MM.1S (cell line): ENCODE data around the gene TBRG1.

Experiments used
- CTCF ChIP-seq: fragments of 300-600 bp; sonication (generic); IDR thresholded peaks from 2 replicates; pipeline ENCODE4 v1.5.1; 2016; ENCODE audit warnings: antibody characterized with exemption, low read length, mixed read lengths
- EZH2 ChIP-seq: fragments of 300-600 bp; sonication (generic); optimal IDR thresholded peaks from 2 replicates; pipeline ENCODE3; 2017; ENCODE audit warnings: low read depth, mild to moderate bottlenecking, antibody characterized with exemption, low read length, mixed read lengths
- EZH2phosphoT487 ChIP-seq: fragments of 300-600 bp; sonication (generic); IDR thresholded peaks from 2 replicates; pipeline ENCODE4 v1.6.1; 2018; ENCODE audit warnings: antibody characterized with exemption, low read length

DNA sequence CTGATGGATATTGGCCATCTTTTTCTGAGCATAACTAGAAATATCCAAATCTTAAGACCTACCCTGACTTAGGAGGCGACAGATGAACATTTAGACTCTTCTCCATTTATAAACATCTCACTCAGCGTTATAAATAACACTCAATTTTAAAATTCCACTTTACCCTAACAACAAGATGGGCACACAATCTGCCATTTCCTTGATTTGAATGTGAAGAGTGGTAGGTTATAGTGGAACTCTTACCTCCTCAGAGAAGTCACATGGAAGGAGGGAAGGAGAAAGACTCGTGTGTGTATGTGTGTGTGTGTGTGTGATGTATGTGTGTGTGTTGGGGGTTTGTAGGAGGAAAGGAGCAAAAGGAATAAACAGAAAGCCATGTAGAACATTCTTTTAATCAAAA lies 35.8 kb downstream of the TBRG1 start:
- no peak for TF ChIP-seq CTCF
- no peak for TF ChIP-seq EZH2phosphoT487
- no peak for TF ChIP-seq EZH2
